ENCODE results near the gene PLPPR2.

DNA sequence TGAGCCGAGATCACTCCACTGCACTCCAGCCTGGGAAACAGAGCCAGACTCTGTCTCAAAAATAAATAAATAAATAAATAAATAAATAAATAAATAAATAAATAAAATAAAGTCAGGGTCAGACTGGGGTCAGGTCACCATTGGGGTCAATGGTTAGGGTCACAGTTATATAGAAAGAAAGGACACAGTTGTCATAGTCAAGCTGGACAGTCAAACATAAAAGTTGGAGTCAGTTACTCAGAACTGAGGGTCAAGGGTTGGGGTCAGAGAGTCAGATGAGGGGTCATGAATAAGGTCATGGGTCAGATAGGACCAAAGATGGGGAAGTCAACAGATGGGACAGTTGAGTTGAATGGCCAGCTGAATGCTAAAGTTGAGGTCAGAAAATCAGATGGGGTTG, 45.6 kb downstream of the PLPPR2 start:
- TF ChIP-seq POLR2A (IDR thresholded peaks at IDR 0.05) (no peak), POLR2AphosphoS5 (IDR thresholded peaks at IDR 0.05) (no peak)
- TF ChIP-seq, protein P1, sequence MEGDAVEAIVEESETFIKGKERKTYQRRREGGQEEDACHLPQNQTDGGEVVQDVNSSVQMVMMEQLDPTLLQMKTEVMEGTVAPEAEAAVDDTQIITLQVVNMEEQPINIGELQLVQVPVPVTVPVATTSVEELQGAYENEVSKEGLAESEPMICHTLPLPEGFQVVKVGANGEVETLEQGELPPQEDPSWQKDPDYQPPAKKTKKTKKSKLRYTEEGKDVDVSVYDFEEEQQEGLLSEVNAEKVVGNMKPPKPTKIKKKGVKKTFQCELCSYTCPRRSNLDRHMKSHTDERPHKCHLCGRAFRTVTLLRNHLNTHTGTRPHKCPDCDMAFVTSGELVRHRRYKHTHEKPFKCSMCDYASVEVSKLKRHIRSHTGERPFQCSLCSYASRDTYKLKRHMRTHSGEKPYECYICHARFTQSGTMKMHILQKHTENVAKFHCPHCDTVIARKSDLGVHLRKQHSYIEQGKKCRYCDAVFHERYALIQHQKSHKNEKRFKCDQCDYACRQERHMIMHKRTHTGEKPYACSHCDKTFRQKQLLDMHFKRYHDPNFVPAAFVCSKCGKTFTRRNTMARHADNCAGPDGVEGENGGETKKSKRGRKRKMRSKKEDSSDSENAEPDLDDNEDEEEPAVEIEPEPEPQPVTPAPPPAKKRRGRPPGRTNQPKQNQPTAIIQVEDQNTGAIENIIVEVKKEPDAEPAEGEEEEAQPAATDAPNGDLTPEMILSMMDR (IDR thresholded peaks at IDR 0.05 in 8 of 11, conservative IDR thresholded peaks at IDR 0.05 in 3 of 11) = no peak
